Heart right ventricle (tissue), 16 donors: ENCODE data around the gene PIGR. TPM values are rescaled to one million over a fixed set of nuclear protein-coding genes. Genes with fewer than 3 reads are reported as not detected.

ENCODE experiments used
- ATAC-seq, 8 donors: fragments of 200-7000 bp; cut with Tn5 transposase; one replicate each; pipeline ENCODE4 v1.9.1; 2020; ENCODE audit warnings: mild to moderate bottlenecking in 8 of 8, moderate library complexity in 8 of 8, moderate number of reproducible peaks in 1 of 8
- DNase-seq, 2 donors: peaks; one replicate each; pipeline ENCODE4 v3.0.0-alpha.2; 2020
- H3K27ac ChIP-seq, 10 donors: fragments of 200-600 bp; sonication (generic) in 2 of 10; one replicate each; pipeline versions ENCODE4 v1.5.0 to v1.8.0; 2020 to 2022; ENCODE audit warnings: mild to moderate bottlenecking in 3 of 10
- H3K27me3 ChIP-seq, 7 donors: fragments of 200-600 bp; one replicate each; pipeline ENCODE4 v1.8.0; 2021 to 2022; ENCODE audit warnings: mild to moderate bottlenecking in 2 of 7
- H3K36me3 ChIP-seq, 9 donors: fragments of 200-600 bp; sonication (generic) in 1 of 9; one replicate each; pipeline versions ENCODE4 v1.5.0 to v1.8.0; 2020 to 2022; ENCODE audit warnings: mild to moderate bottlenecking in 2 of 9
- H3K4me1 ChIP-seq, 9 donors: fragments of 200-600 bp; sonication (generic) in 1 of 9; one replicate each; pipeline versions ENCODE4 v1.5.0 to v1.8.0; 2020 to 2022; ENCODE audit warnings: mild to moderate bottlenecking in 4 of 9
- H3K4me3 ChIP-seq, 10 donors: fragments of 200-600 bp; sonication (generic) in 2 of 10; one replicate each; pipeline versions ENCODE4 v1.5.0 to v1.8.0; 2020 to 2022; ENCODE audit warnings: mild to moderate bottlenecking in 7 of 10, moderate library complexity in 2 of 10
- H3K9me3 ChIP-seq, 11 donors: fragments of 200-600 bp in 10 of 11; sonication (generic) in 2 of 11; one replicate each; pipeline versions ENCODE4 v1.5.0 to v1.8.0; 2013 to 2022; ENCODE audit warnings: mild to moderate bottlenecking in 2 of 11, control low read depth in 1 of 11, moderate library complexity in 1 of 11
- CTCF ChIP-seq, 9 donors: fragments of 200-600 bp; sonication (generic) in 2 of 9; IDR thresholded peaks; one replicate each; pipeline versions ENCODE4 v1.5.0 to v1.8.0; 2021 to 2022; ENCODE audit warnings: antibody characterized with exemption in 9 of 9, mild to moderate bottlenecking in 5 of 9, moderate library complexity in 1 of 9
- WGBS, 2 donors: extraction: QIAGEN DNeasy Blood & Tissue Kit; methylation state at CpG; one replicate each; pipeline ENCODE4 v1.1.7; 2013; ENCODE audit warnings: inconsistent platforms in 1 of 2; 5-methylcytosine and 5-hydroxymethylcytosine counted together
- intact Hi-C, 10 donors: fragments of 100-400 bp; cut with DNase I; formaldehyde crosslinking; loops; one replicate each; pipeline versions ENCODE4 v1.11.1 to v1.14.2; 2022
- polyA plus RNA-seq, 2 donors: library from polyadenylated mRNA; stranded (reverse); fragments of 200-250 nt; gene quantifications; one replicate each; pipeline ENCODE4 v1.2.3, GENCODE V29; 2013
- total RNA-seq, 10 donors: library from RNA; stranded (reverse); fragmentation: NEBNext Ultra II Directional in 3 of 10; extraction: Animal tissue kit (Norgen Biotek cat#: 25700) in 3 of 10; gene quantifications; one replicate each; pipeline versions ENCODE4 v1.2.1 to v1.2.4, GENCODE V29; 2021 to 2023
- donor health status: Arrhythmogenic right ventricular cardiomyopathy.
- donor health status: ischemic (EF 13 %, LVEDD 7.1; RV severe dilation, severe dysfunction).
- donor health status: healthy with polysubstance abuse.
- donor health status: DM: no; HTN: yes; CAD: no.
- donor health status: DM: no; HTN: no; CAD: no.
- donor health status: ischemic (EF 25% LVEDD 6.9; RV normal size, moderate dysfunction).
- donor health status: ischemic (EF 25% LVEDD 5.7; RV mildly dilated, moderate dysfunction).
- donor health status: healthy.
- donor health status: DM: yes; HTN: yes; CAD: no.
- donor health status: Ischemic cardiomyopathy.
- donor health status: ischemic (EF 35%, LVEDD 5.7; RV mildly dilated, moderate dysfunction).
- donor health status: nonischemic (EF 11% LVEDD 7.7; RV severe dilation, severe dysfunction).
- donor health status: DM: yes; HTN: yes; CAD: no.
- donor health status: PGD.
- donor health status: ischemic (EF 29% LVEDD 5.4; RV normal size, mild dysfunction).
- donor health status: nonischemic (EF 23%, LVEDD 6.1; RV moderate dilation, normal function).

Gene PIGR
- total and polyA plus RNA-seq, 12 donors: 0.01 to 0.11 (median 0.10) TPM; not detected in 9

GRCh38 chr1:206955476-206956451 is 9.5 kb upstream of the PIGR start:
- ATAC-seq: peak in 1 of 8 donors; percentile 41

GRCh38 chr1:206954459-206955342 is 8.4 kb upstream of the PIGR start:
- DNase-seq: no peak
- H3K4me1 ChIP-seq: peaks cover 0 to 4% (median 0%) of the 10 kb centered on the region in 9 donors
- no peak for TF ChIP-seq CTCF (IDR thresholded peaks at IDR 0.05)
- H3K9me3 ChIP-seq: peaks cover 0 to 2% (median 0%) of the 10 kb centered on the region in 11 donors
- H3K27me3 ChIP-seq: peaks cover 0 to 7% (median 4%) of the 10 kb centered on the region in 7 donors
- no peak for ATAC-seq
- intact Hi-C loops: no loop called here
- 81 to 86% methylated on average over 10 of the region's 10 CpGs for WGBS, 2 donors
- H3K36me3 ChIP-seq: no peaks in the 10 kb centered on the region
- H3K4me3 ChIP-seq: no peak overlapping the region
- no peak overlapping the region for H3K27ac ChIP-seq

More at GRCh38 chr1:206955476-206956451, 9.5 kb upstream of the PIGR start:
- Histone ChIP-seq H3K27ac (no peak overlapping the region), H3K36me3 (no peaks in the 10 kb centered on the region), H3K9me3 (no peaks in the 10 kb centered on the region), H3K4me1 (peaks cover 0 to 4% (median 0%) of the 10 kb centered on the region in 9 donors), H3K27me3 (peaks cover 0 to 17% (median 0%) of the 10 kb centered on the region in 7 donors), H3K4me3 (no peak overlapping the region)
- DNase-seq: no peak
- intact Hi-C loops: no loop called here
- 60 to 69% methylated on average over 11 of the region's 11 CpGs for WGBS, 2 donors
- no peak for TF ChIP-seq CTCF (IDR thresholded peaks at IDR 0.05)

GRCh38 chr1:206953626-206954025 is 7.4 kb upstream of the PIGR start:
- H3K4me1 ChIP-seq: peaks cover 0 to 9% (median 0%) of the 10 kb centered on the region in 9 donors
- intact Hi-C loops: no loop called here
- DNase-seq (no peak), ATAC-seq (no peak)
- H3K27ac ChIP-seq: no peak overlapping the region
- WGBS, 2 donors: 97 to 100% methylated on average over 2 of the region's 2 CpGs
- no peaks in the 10 kb centered on the region for H3K36me3 ChIP-seq
- H3K27me3 ChIP-seq: peaks cover 0 to 12% (median 4%) of the 10 kb centered on the region in 7 donors
- no peak for TF ChIP-seq CTCF (IDR thresholded peaks at IDR 0.05)
- H3K9me3 ChIP-seq: peaks cover 0 to 5% (median 0%) of the 10 kb centered on the region in 11 donors
- H3K4me3 ChIP-seq: no peak overlapping the region

GRCh38 chr1:206953126-206953525 is 6.9 kb upstream of the PIGR start:
- H3K36me3 ChIP-seq: no peaks in the 10 kb centered on the region
- peaks cover 0 to 5% (median 0%) of the 10 kb centered on the region in 11 donors for H3K9me3 ChIP-seq
- ATAC-seq (no peak), DNase-seq (no peak)
- H3K27ac ChIP-seq: no peak overlapping the region
- TF ChIP-seq CTCF (IDR thresholded peaks at IDR 0.05): no peak
- intact Hi-C loops: no loop called here
- H3K4me3 ChIP-seq: no peak overlapping the region
- H3K27me3 ChIP-seq: peaks cover 0 to 17% (median 4%) of the 10 kb centered on the region in 7 donors
- H3K4me1 ChIP-seq: peaks cover 0 to 9% (median 0%) of the 10 kb centered on the region in 9 donors
- WGBS, 2 donors: 88 to 89% methylated on average over 3 of the region's 3 CpGs
